Transverse colon (tissue), 4 donors: ENCODE measurements around the gene AKAP13. TPM values are rescaled to one million over a fixed set of nuclear protein-coding genes. Genes with fewer than 3 reads are reported as not detected.
A peak's percentile ranks its signal among the peaks of the same experiment; 100 is the strongest.

Experiments used
- DNase-seq: peaks from one replicate; pipeline ENCODE4 v3.0.0-alpha.2; 2019
- H3K27ac ChIP-seq, 4 donors: fragments of 200-600 bp; sonication (generic); 2 replicates each; pipeline ENCODE4 v1.5.1; 2016 to 2018; ENCODE audit warnings: inconsistent platforms in 4 of 4
- H3K27me3 ChIP-seq: fragments of 200-600 bp; sonication (generic); 2 replicates; pipeline ENCODE4 v1.5.1; 2017; ENCODE audit warnings: inconsistent platforms
- H3K36me3 ChIP-seq, 4 donors: fragments of 200-600 bp; sonication (generic); 2 replicates each; pipeline ENCODE4 v1.5.1; 2017 to 2019; ENCODE audit warnings: inconsistent platforms in 4 of 4
- H3K4me1 ChIP-seq, 4 donors: fragments of 200-600 bp; sonication (generic); 2 replicates each; pipeline ENCODE4 v1.5.1; 2017 to 2020; ENCODE audit warnings: inconsistent platforms in 4 of 4
- H3K4me3 ChIP-seq, 4 donors: fragments of 200-600 bp; sonication (generic); 1 replicate in 1 of 4; 2 replicates in 3 of 4; pipeline versions ENCODE4 v1.5.1 to v1.6.1; 2017 to 2019; ENCODE audit warnings: inconsistent platforms in 4 of 4
- H3K9me3 ChIP-seq, 2 donors: fragments of 200-600 bp; sonication (generic); 2 replicates each; pipeline ENCODE4 v1.5.1; 2017 to 2019; ENCODE audit warnings: inconsistent platforms in 2 of 2
- EP300 ChIP-seq: sonication (generic); formaldehyde crosslinking; IDR thresholded peaks from one replicate; pipeline ENCODE4 v1.6.1; 2017; ENCODE audit warnings: antibody characterized with exemption, low read depth
- POLR2A ChIP-seq: fragments of 450-650 bp; IDR thresholded peaks from one replicate; pipeline ENCODE4 v1.6.1; 2016; ENCODE audit warnings: antibody characterized with exemption, mild to moderate bottlenecking, moderate library complexity
- POLR2AphosphoS5 ChIP-seq, 3 donors: sonication (generic); formaldehyde crosslinking; IDR thresholded peaks; one replicate each; pipeline ENCODE4 v1.6.1; 2016; ENCODE audit warnings: antibody characterized with exemption in 3 of 3
- WGBS, 2 donors: methylation state at CpG; one replicate each; pipeline ENCODE4 v1.1.5; 2018; ENCODE audit warnings: low coverage in 1 of 2; 5-methylcytosine and 5-hydroxymethylcytosine counted together
- in situ Hi-C, 4 donors: fragments of 200-750 bp; cut with MboI; loops; one replicate each; pipeline versions ENCODE4 v1.15.0 to v1.15.1; 2017; ENCODE audit warnings: low sequenced_read_pairs in 3 of 4, low pct_ligation_motif_present in 1 of 4, low pct_unique_long_range_greater_than_20kb in 1 of 4
- intact Hi-C: fragments of 100-400 bp; cut with DNase I; formaldehyde crosslinking; loops from one replicate; pipeline ENCODE4 v1.15.1; 2023; ENCODE audit warnings: low total_unique reads
- total RNA-seq, 4 donors: library from RNA; depleted of rRNA; stranded (reverse); fragments of >200 nt; gene quantifications; one replicate each; pipeline ENCODE4 v1.1.0, GENCODE V29; 2016
- TF ChIP-seq, protein P1 (sequence below), 5 experiments: fragments of 200-600 bp in 3 of 5; fragments of 450-650 bp in 2 of 5; sonication (generic) in 3 of 5; IDR thresholded peaks; 1 replicate in 2 of 5; 2 replicates in 3 of 5; pipeline ENCODE4 v1.5.1; 2016 to 2017; ENCODE audit warnings: antibody characterized with exemption in 5 of 5, inconsistent platforms in 3 of 5, mild to moderate bottlenecking in 2 of 5, moderate library complexity in 1 of 5

The AKAP13 gene
- total RNA-seq, 4 donors from 2014 or later: 206 to 291 (median 214) TPM

DNA sequence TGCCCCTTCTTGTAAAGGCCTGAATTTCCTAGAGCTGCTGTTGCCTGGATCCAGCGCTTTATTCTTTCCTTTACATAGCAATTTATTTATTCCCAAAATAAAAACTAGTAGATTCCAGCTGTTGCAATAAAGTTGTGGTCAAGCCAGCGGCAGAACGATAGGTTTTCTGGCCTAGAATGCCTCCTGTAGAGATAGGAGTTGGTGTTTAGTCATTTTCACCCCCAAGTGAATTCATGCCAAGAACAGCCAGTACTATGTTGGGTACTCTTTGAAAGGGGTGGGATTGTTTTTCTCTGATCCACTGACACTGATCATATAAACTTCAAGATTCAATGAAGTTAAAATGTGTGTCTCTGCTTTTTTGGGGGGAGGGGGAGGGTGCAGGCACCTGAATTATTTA is 344.6 kb downstream of the AKAP13 start:
- in situ Hi-C loops (loop anchor here in 2 of 4 donors (5.0 to 25.0 kb wide), 2 partner anchors 112 to 238 kb away; no protein-coding TSS in a partner anchor), intact Hi-C loops (no loop called here)

DNA sequence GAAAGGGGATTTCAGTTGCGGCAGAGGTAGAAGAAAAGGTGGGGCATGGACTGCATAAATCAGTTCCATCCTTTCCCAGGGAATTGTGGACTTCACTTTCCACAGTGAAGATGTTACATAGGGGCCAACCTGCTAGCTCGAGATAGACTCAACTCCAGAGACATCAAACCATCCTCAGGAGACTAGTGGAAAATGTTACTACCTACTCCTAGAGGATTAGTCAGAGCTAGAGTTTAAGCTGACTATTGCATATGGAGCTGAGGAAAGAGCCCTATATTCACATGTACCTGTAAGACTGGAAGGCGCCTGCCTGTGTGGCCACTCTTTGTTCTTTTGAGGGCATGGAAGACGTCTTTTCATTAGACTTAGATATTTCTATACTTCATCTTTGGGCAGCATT is 345.2 kb downstream of the AKAP13 start:
- Histone ChIP-seq H3K4me3 (no peak overlapping the region), H3K4me1 (peaks cover 15 to 48% (median 32%) of the 10 kb centered on the region in 4 donors), H3K36me3 (peaks cover 0 to 75% (median 23%) of the 10 kb centered on the region in 4 donors), H3K27me3 (no peaks in the 10 kb centered on the region), H3K27ac (peak overlapping the region; percentile 59 to 77 (median 68)), H3K9me3 (no peaks in the 10 kb centered on the region)
- intact Hi-C loops (no loop called here), in situ Hi-C loops (loop anchor here in 2 of 4 donors (5.0 to 25.0 kb wide), 2 partner anchors 112 to 238 kb away; no protein-coding TSS in a partner anchor)
- no peak for DNase-seq
- TF ChIP-seq POLR2A (no peak), POLR2AphosphoS5 (IDR thresholded peaks at IDR 0.05) (no peak), EP300 (no peak)
- TF ChIP-seq, protein P1, sequence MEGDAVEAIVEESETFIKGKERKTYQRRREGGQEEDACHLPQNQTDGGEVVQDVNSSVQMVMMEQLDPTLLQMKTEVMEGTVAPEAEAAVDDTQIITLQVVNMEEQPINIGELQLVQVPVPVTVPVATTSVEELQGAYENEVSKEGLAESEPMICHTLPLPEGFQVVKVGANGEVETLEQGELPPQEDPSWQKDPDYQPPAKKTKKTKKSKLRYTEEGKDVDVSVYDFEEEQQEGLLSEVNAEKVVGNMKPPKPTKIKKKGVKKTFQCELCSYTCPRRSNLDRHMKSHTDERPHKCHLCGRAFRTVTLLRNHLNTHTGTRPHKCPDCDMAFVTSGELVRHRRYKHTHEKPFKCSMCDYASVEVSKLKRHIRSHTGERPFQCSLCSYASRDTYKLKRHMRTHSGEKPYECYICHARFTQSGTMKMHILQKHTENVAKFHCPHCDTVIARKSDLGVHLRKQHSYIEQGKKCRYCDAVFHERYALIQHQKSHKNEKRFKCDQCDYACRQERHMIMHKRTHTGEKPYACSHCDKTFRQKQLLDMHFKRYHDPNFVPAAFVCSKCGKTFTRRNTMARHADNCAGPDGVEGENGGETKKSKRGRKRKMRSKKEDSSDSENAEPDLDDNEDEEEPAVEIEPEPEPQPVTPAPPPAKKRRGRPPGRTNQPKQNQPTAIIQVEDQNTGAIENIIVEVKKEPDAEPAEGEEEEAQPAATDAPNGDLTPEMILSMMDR (IDR thresholded peaks at IDR 0.05): no peak
- WGBS, 2 donors: 82 to 83% methylated on average over 3 to 4 of the region's 4 CpGs

More for the DNA sequence above, 344.6 kb downstream of the AKAP13 start:
- Histone ChIP-seq H3K9me3 (no peaks in the 10 kb centered on the region), H3K27me3 (no peaks in the 10 kb centered on the region), H3K4me3 (no peak overlapping the region), H3K36me3 (peaks cover 0 to 79% (median 23%) of the 10 kb centered on the region in 4 donors), H3K27ac (peak overlapping the region; percentile 59 to 77 (median 68)), H3K4me1 (peaks cover 15 to 45% (median 31%) of the 10 kb centered on the region in 4 donors)
- 80 to 86% methylated on average over 2 to 3 of the region's 3 CpGs for WGBS, 2 donors
- TF ChIP-seq, protein P1 (IDR thresholded peaks at IDR 0.05): no peak
- no peak for TF ChIP-seq POLR2A
- peak in 1 of 3 donors; percentile 19 for TF ChIP-seq POLR2AphosphoS5 (IDR thresholded peaks at IDR 0.05)
- TF ChIP-seq EP300: no peak
- DNase-seq: no peak

DNA sequence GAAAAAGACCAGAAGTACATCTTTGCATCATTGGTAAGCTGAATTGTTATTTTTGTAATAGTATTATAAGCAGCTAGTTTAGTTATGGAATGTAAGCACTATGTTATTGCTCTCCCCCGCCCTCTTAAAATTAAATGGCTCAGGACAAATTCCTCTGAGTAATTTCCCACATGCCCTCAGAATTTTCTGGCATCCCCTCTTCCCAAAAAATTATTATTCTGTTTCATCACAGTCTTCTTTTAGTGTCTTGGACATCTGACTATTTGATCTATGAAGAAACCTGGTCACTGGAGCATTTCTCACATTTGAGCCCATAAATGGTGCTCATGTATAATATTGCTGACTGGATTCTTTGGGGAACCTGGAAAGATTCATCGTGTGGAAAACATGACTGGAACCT is 346.1 kb downstream of the AKAP13 start:
- in situ Hi-C loops (loop anchor here in 2 of 4 donors (5.0 to 25.0 kb wide), 2 partner anchors 111 to 239 kb away; no protein-coding TSS in a partner anchor), intact Hi-C loops (no loop called here)
- 38 to 66% methylated on average over 2 of the region's 2 CpGs for WGBS, 2 donors
- TF ChIP-seq, protein P1 (IDR thresholded peaks at IDR 0.05): no peak
- TF ChIP-seq EP300 (peak; percentile 13), POLR2AphosphoS5 (IDR thresholded peaks at IDR 0.05) (peak in 2 of 3 donors; percentile 6 to 15), POLR2A (no peak)
- Histone ChIP-seq H3K27me3 (no peaks in the 10 kb centered on the region), H3K36me3 (peaks cover 0 to 71% (median 23%) of the 10 kb centered on the region in 4 donors), H3K4me3 (no peak overlapping the region), H3K9me3 (no peaks in the 10 kb centered on the region), H3K27ac (peak overlapping the region; percentile 59 to 77 (median 68)), H3K4me1 (peaks cover 15 to 55% (median 32%) of the 10 kb centered on the region in 4 donors)
- DNase-seq: no peak

DNA sequence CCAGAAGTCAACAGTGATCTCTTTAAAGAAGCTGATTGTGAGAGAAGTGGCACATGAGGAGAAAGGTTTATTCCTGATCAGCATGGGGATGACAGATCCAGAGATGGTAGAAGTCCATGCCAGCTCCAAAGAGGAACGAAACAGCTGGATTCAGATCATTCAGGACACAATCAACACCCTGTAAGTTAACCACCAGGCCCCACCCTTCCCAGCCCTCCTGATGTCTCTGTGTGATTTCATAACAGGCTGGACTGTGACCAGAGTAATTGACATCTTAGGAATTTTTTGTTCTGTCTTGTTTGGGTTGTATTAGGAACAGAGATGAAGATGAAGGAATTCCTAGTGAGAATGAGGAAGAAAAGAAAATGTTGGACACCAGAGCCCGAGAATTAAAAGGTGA is 346.7 kb downstream of the AKAP13 start:
- in situ Hi-C loops: loop anchor here in 2 of 4 donors (5.0 to 25.0 kb wide), 2 partner anchors 110 to 240 kb away; no protein-coding TSS in a partner anchor
- intact Hi-C loops: no loop called here
- peak overlapping the region; percentile 59 to 77 (median 68) for H3K27ac ChIP-seq
- H3K27me3 ChIP-seq: no peaks in the 10 kb centered on the region
- H3K36me3 ChIP-seq: peaks cover 0 to 72% (median 22%) of the 10 kb centered on the region in 4 donors
- TF ChIP-seq, protein P1 (IDR thresholded peaks at IDR 0.05): no peak
- TF ChIP-seq POLR2AphosphoS5 (IDR thresholded peaks at IDR 0.05) (peak in 1 of 3 donors; percentile 11), POLR2A (no peak), EP300 (no peak)
- no peak overlapping the region for H3K4me3 ChIP-seq
- no peak for DNase-seq
- no peaks in the 10 kb centered on the region for H3K9me3 ChIP-seq
- peaks cover 15 to 55% (median 32%) of the 10 kb centered on the region in 4 donors for H3K4me1 ChIP-seq
- 53 to 56% methylated on average over 2 of the region's 2 CpGs for WGBS, 2 donors
